ENCODE measurements around the gene SCN4B.

GRCh38 chr11:118143661-118144185 lies 8.9 kb downstream of the SCN4B start:
- TF ChIP-seq POLR2AphosphoS5 (IDR thresholded peaks at IDR 0.05; ENCODE audit: borderline replicate concordance, low read depth, low read length) (no peak), EZH2 (IDR thresholded peaks at IDR 0.05) (no peak)
